Astrocyte of the spinal cord (primary cell): Measurements from ENCODE around the gene STXBP1.
A peak's percentile ranks its signal among the peaks of the same experiment; 100 is the strongest.

Source experiments
- DNase-seq: peaks from one replicate; pipeline ENCODE4 v3.0.0; 2011; ENCODE audit warnings: low read depth, low spot score
- H3K4me3 ChIP-seq: 2 replicates; pipeline ENCODE4 v1.5.1; 2011; ENCODE audit warnings: low read depth, mild to moderate bottlenecking, low read length, moderate library complexity
- CTCF ChIP-seq: IDR thresholded peaks from 2 replicates; pipeline ENCODE4 v1.5.1; 2012; ENCODE audit warnings: low read depth, mild to moderate bottlenecking, low read length, inconsistent platforms
- in situ Hi-C: cut with HindIII; loops from 2 replicates; pipeline ENCODE4 v1.10.0; 2017; ENCODE audit warnings: low sequenced_read_pairs

The STXBP1 gene

GRCh38 chr9:127730262-127730661 is 118.2 kb downstream of the STXBP1 start:
- no peak overlapping the region for H3K4me3 ChIP-seq
- in situ Hi-C loops = no loop called here
- no peak for DNase-seq
- no peak for TF ChIP-seq CTCF

GRCh38 chr9:127730799-127731410 is 118.8 kb downstream of the STXBP1 start:
- no peak for DNase-seq
- in situ Hi-C loops = no loop called here
- no peak for TF ChIP-seq CTCF
- H3K4me3 ChIP-seq = no peak overlapping the region

- TF ChIP-seq CTCF = no peak
- in situ Hi-C loops = no loop called here
Observed at GRCh38 chr9:127731938-127732337, 119.9 kb downstream of the STXBP1 start.

GRCh38 chr9:127732444-127732843 is 120.4 kb downstream of the STXBP1 start:
- H3K4me3 ChIP-seq = no peak overlapping the region
- TF ChIP-seq CTCF = no peak
- no peak for DNase-seq
- in situ Hi-C loops = no loop called here

More at GRCh38 chr9:127731938-127732337, 119.9 kb downstream of the STXBP1 start:
- H3K4me3 ChIP-seq = no peak overlapping the region
- DNase-seq = no peak

GRCh38 chr9:127733614-127734013 is 121.5 kb downstream of the STXBP1 start:
- in situ Hi-C loops = no loop called here
- no peak for DNase-seq
- no peak overlapping the region for H3K4me3 ChIP-seq
- no peak for TF ChIP-seq CTCF

GRCh38 chr9:127734247-127734746 is 122.2 kb downstream of the STXBP1 start:
- TF ChIP-seq CTCF = no peak
- in situ Hi-C loops = no loop called here
- DNase-seq = no peak
- peak overlapping the region; percentile 52 for H3K4me3 ChIP-seq
